ENCODE data around the gene VAV3. TPM values are rescaled to one million over a fixed set of nuclear protein-coding genes. Genes with fewer than 3 reads are reported as not detected.
"Not testable (repeated sequence)": the region's sequence is repeated elsewhere in the genome, so short reads cannot be mapped to it uniquely, and the experiment has no call there.

The VAV3 gene, protein sequence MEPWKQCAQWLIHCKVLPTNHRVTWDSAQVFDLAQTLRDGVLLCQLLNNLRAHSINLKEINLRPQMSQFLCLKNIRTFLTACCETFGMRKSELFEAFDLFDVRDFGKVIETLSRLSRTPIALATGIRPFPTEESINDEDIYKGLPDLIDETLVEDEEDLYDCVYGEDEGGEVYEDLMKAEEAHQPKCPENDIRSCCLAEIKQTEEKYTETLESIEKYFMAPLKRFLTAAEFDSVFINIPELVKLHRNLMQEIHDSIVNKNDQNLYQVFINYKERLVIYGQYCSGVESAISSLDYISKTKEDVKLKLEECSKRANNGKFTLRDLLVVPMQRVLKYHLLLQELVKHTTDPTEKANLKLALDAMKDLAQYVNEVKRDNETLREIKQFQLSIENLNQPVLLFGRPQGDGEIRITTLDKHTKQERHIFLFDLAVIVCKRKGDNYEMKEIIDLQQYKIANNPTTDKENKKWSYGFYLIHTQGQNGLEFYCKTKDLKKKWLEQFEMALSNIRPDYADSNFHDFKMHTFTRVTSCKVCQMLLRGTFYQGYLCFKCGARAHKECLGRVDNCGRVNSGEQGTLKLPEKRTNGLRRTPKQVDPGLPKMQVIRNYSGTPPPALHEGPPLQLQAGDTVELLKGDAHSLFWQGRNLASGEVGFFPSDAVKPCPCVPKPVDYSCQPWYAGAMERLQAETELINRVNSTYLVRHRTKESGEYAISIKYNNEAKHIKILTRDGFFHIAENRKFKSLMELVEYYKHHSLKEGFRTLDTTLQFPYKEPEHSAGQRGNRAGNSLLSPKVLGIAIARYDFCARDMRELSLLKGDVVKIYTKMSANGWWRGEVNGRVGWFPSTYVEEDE
- total RNA-seq (2014; rRNA removed; shearing (Covaris generic)), result not detected in 2 replicates

GRCh38 chr1:107965110-107965991, at the start of gene VAV3:
Gene VAV3 (minus strand): TSS chr1:107965180. CDS start chr1:107964869, 311 bp downstream.
- H3K27ac ChIP-seq, result no peak within 1 kb of the TSS
- H3K27me3 ChIP-seq (replicated peaks), result peaks cover 54% of the 10 kb centered on the region
- H3K9me3 ChIP-seq (replicated peaks), result no peaks in the 10 kb centered on the region
- H3K36me3 ChIP-seq, result no peaks in the 10 kb centered on the region
- peak within 1 kb of the TSS; percentile 23 for H3K4me3 ChIP-seq
- H3K4me1 ChIP-seq (replicated peaks), result peaks cover 18% of the 10 kb centered on the region
- DNase-seq (ENCODE audit: low read depth in 1 of 2, low spot score in 2 of 2), result peak; percentile 58 to 76

DNA sequence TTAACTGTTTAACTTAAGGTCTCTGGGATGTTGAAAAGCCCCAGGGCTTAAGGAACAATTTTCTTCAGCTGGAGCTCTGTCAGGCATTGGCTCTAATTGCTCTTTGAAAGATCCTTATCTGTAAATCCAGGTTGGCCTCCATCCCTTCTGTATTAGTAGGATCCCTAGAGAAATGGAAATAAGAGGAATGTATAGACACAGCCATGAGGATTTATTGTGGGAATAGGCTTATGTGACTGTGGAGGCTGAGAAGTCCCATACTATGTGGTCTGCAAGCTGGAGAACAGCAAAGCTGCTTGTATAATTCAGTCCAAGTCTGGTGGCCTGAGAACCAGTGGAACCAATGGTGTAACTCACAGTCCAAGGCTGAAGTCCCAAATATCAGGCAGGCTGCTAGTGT, 47.6 kb upstream of the VAV3 start:
- Histone ChIP-seq H3K4me3 (no peak overlapping the region), H3K4me1 (replicated peaks) (peaks cover 41% of the 10 kb centered on the region), H3K27me3 (replicated peaks) (no peaks in the 10 kb centered on the region), H3K36me3 (no peaks in the 10 kb centered on the region), H3K9me3 (replicated peaks) (no peaks in the 10 kb centered on the region), H3K27ac (no peak overlapping the region)
- no peak for DNase-seq (ENCODE audit: low read depth in 1 of 2, low spot score in 2 of 2)

DNA sequence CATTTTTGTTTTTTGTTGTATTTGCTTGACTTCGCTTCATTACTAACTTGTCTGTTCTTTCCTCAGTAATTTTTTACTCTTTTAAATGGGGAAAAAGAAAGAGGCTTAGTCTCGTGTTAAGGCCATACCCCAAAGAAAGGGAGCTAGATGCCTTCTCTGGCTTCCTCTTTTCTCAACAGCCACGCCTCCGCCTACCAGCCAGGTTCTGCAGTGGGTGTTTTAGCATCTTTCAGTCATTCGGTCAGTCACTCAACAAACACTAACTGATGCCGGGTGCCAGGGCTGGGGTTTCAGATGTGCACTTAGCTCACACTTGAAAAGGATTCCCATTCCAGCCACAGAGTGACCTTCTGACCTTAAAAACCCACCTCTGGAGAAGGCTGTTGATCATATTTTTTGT, 46.3 kb upstream of the VAV3 start:
- Histone ChIP-seq H3K4me3 (no peak overlapping the region), H3K4me1 (replicated peaks) (peaks cover 32% of the 10 kb centered on the region), H3K9me3 (replicated peaks) (no peaks in the 10 kb centered on the region), H3K27ac (no peak overlapping the region), H3K27me3 (replicated peaks) (no peaks in the 10 kb centered on the region), H3K36me3 (no peaks in the 10 kb centered on the region)
- DNase-seq (ENCODE audit: low read depth in 1 of 2, low spot score in 2 of 2), result no peak

- Histone ChIP-seq H3K36me3 (no peaks in the 10 kb centered on the region), H3K4me1 (replicated peaks) (peaks cover 26% of the 10 kb centered on the region), H3K27ac (no peak overlapping the region), H3K4me3 (no peak overlapping the region), H3K9me3 (replicated peaks) (no peaks in the 10 kb centered on the region), H3K27me3 (replicated peaks) (no peaks in the 10 kb centered on the region)
- no peak for DNase-seq (ENCODE audit: low read depth in 1 of 2, low spot score in 2 of 2)
These were observed 45.6 kb upstream of the VAV3 start for GRCh38 chr1:108010581-108010980.

- Histone ChIP-seq H3K9me3 (replicated peaks) (no peaks in the 10 kb centered on the region), H3K4me1 (replicated peaks) (peaks cover 21% of the 10 kb centered on the region), H3K27me3 (replicated peaks) (no peaks in the 10 kb centered on the region), H3K4me3 (no peak overlapping the region), H3K27ac (no peak overlapping the region), H3K36me3 (no peaks in the 10 kb centered on the region)
- peak in 1 of 2 experiments; percentile 49 for DNase-seq (ENCODE audit: low read depth in 1 of 2, low spot score in 2 of 2)
These were observed 44.7 kb upstream of the VAV3 start for GRCh38 chr1:108009603-108010195.

DNA sequence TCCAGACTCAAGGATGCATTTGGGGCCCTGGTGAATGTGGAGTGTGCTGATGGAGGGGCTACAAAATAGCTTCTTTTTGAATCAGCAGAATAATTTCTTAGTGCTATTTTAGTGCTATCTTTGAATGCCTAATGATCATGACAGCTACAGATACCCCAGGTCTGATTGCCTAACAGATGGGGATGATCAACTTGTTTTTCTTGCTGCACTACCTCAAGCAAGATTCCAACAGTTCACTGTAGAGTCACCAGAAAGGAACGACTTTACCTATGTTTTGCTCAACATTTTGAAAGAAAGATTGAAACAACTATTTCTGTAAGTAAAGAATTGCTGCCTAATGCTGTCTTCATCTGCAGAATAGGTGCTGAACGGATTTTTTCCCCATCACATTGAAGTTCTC, 42.6 kb upstream of the VAV3 start:
- H3K27me3 ChIP-seq (replicated peaks), result no peaks in the 10 kb centered on the region

DNA sequence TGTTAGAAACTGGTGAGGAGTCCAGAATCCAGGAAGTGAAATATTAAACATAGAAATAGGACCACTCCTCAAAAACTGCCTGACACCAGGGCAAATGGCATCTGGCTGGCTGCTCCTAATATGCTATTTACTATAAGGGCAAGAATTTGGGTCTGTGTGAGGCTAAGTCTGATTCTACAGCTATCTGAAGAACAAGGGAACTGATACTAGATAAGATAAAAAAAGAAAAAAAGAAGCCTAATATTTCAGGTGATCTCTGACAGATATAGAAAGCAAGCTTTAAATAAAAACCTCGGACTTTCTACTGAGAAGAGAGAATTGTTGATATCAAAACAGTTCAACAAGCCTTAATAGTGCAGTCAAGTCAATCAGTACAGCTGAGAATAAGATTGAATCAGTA, 42.1 kb upstream of the VAV3 start:
- peaks cover 21% of the 10 kb centered on the region for H3K4me1 ChIP-seq (replicated peaks)

More for the DNA sequence above, 42.6 kb upstream of the VAV3 start:
- H3K27ac ChIP-seq, result no peak overlapping the region
- no peaks in the 10 kb centered on the region for H3K36me3 ChIP-seq
- DNase-seq (ENCODE audit: low read depth in 1 of 2, low spot score in 2 of 2), result no peak
- H3K4me3 ChIP-seq, result no peak overlapping the region
- no peaks in the 10 kb centered on the region for H3K9me3 ChIP-seq (replicated peaks)
- peaks cover 21% of the 10 kb centered on the region for H3K4me1 ChIP-seq (replicated peaks)

GRCh38 chr1:108004919-108005318, 39.9 kb upstream of the VAV3 start:
- not testable (repeated sequence) for H3K27me3 ChIP-seq (replicated peaks); H3K27ac ChIP-seq; H3K4me3 ChIP-seq; H3K36me3 ChIP-seq; DNase-seq (ENCODE audit: low read depth in 1 of 2, low spot score in 2 of 2); H3K9me3 ChIP-seq (replicated peaks)
- peaks cover 20% of the 10 kb centered on the region for H3K4me1 ChIP-seq (replicated peaks)

More for the DNA sequence above, 42.1 kb upstream of the VAV3 start:
- H3K27ac ChIP-seq, result no peak overlapping the region
- no peaks in the 10 kb centered on the region for H3K36me3 ChIP-seq
- H3K4me3 ChIP-seq, result no peak overlapping the region
- no peaks in the 10 kb centered on the region for H3K9me3 ChIP-seq (replicated peaks)
- no peaks in the 10 kb centered on the region for H3K27me3 ChIP-seq (replicated peaks)
- DNase-seq (ENCODE audit: low read depth in 1 of 2, low spot score in 2 of 2), result no peak

DNA sequence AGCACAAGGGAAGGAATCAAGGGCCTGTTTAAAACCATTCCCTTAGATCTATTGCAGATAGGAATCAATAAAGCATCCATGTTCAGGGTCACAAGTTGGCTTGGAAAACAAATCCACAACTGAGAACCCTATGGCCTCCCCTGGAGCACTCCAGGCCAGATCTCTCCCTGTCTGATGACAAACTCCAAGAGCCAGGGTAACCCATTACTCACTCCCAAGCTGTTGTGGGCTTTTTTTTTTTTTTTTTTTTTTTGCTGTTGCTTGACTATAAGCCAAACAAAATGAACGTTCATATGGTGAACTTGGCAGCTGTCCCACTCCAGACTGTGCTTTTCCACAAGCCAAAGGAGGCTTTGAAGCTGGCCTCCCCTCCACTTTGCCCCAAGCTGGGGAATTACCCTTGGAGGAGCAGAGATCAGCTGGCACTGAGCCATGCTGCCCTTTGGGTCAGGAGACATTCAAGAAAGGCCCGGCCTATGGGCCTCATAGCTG, 35.7 kb upstream of the VAV3 start:
- Histone ChIP-seq H3K4me1 (replicated peaks) (peaks cover 17% of the 10 kb centered on the region), H3K36me3 (no peaks in the 10 kb centered on the region), H3K27ac (no peak overlapping the region), H3K4me3 (no peak overlapping the region), H3K27me3 (replicated peaks) (no peaks in the 10 kb centered on the region), H3K9me3 (replicated peaks) (no peaks in the 10 kb centered on the region)
- peak; percentile 47 to 57 for DNase-seq (ENCODE audit: low read depth in 1 of 2, low spot score in 2 of 2)

GRCh38 chr1:108000184-108000583, 35.2 kb upstream of the VAV3 start:
- Histone ChIP-seq H3K27me3 (replicated peaks) (no peaks in the 10 kb centered on the region), H3K27ac (no peak overlapping the region), H3K9me3 (replicated peaks) (no peaks in the 10 kb centered on the region), H3K36me3 (no peaks in the 10 kb centered on the region), H3K4me3 (no peak overlapping the region), H3K4me1 (replicated peaks) (peaks cover 17% of the 10 kb centered on the region)
- no peak for DNase-seq (ENCODE audit: low read depth in 1 of 2, low spot score in 2 of 2)

- H3K27me3 ChIP-seq (replicated peaks), result no peaks in the 10 kb centered on the region
- no peak overlapping the region for H3K4me3 ChIP-seq
- H3K36me3 ChIP-seq, result no peaks in the 10 kb centered on the region
- no peak overlapping the region for H3K27ac ChIP-seq
- no peaks in the 10 kb centered on the region for H3K9me3 ChIP-seq (replicated peaks)
- H3K4me1 ChIP-seq (replicated peaks), result peaks cover 17% of the 10 kb centered on the region
- no peak for DNase-seq (ENCODE audit: low read depth in 1 of 2, low spot score in 2 of 2)
These were observed 32.9 kb upstream of the VAV3 start for GRCh38 chr1:107997866-107998265.

- no peaks in the 10 kb centered on the region for H3K9me3 ChIP-seq (replicated peaks)
- DNase-seq (ENCODE audit: low read depth in 1 of 2, low spot score in 2 of 2), result no peak
- H3K27ac ChIP-seq, result no peak overlapping the region
- H3K36me3 ChIP-seq, result no peaks in the 10 kb centered on the region
- H3K27me3 ChIP-seq (replicated peaks), result no peaks in the 10 kb centered on the region
- no peak overlapping the region for H3K4me3 ChIP-seq
- H3K4me1 ChIP-seq (replicated peaks), result peaks cover 9% of the 10 kb centered on the region
These were observed 28.9 kb upstream of the VAV3 start for GRCh38 chr1:107993920-107994319.

DNA sequence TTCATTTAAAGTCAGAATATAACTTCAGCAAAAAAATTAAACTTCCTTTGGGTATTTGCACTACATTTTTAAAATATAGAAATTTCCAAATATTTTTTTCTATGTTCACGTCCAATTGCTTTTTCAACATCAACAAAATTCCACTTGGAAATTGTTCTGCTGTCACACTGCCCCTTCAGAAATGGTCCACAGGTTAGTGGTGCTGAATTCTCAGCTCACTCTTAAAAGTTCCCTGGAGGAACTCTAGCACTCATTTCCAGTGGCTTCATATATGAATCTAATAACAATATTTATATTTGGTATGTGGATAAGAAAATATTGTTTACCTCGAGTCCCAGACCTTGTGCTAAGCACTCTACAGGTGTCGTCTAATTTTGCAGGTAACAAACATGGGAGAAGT, 27.4 kb upstream of the VAV3 start:
- peaks cover 9% of the 10 kb centered on the region for H3K4me1 ChIP-seq (replicated peaks)
- no peaks in the 10 kb centered on the region for H3K9me3 ChIP-seq (replicated peaks)
- no peak overlapping the region for H3K27ac ChIP-seq
- no peaks in the 10 kb centered on the region for H3K36me3 ChIP-seq
- DNase-seq (ENCODE audit: low read depth in 1 of 2, low spot score in 2 of 2), result no peak
- H3K4me3 ChIP-seq, result no peak overlapping the region
- H3K27me3 ChIP-seq (replicated peaks), result no peaks in the 10 kb centered on the region

Data from SJSA1 (cell line).